ENCODE measurements around the gene TSEN2. TPM values are rescaled to one million over a fixed set of nuclear protein-coding genes. Genes with fewer than 3 reads are reported as not detected.
A peak's percentile ranks its signal among the peaks of the same experiment; 100 is the strongest.

Gene TSEN2
- total and polyA plus RNA-seq, 2 of the 13 experiments (the other 11 are each of a cell fraction or from before 2014, with no cell fraction given), result 11.0 to 17.3 TPM

- TF ChIP-seq TGIF2 (CRISPR knock-in tag; IDR thresholded peaks at IDR 0.05), result no peak
- TF ChIP-seq ZNF580 (CRISPR knock-in tag; IDR thresholded peaks at IDR 0.05; ENCODE audit: borderline replicate concordance, low read depth), result peak; percentile 82; the same call in 1 of the 2 replicates
- TF ChIP-seq PHF21A (CRISPR knock-in tag; IDR thresholded peaks at IDR 0.05), result peak; percentile 92
- no peak for TF ChIP-seq GATAD1 (CRISPR knock-in tag; IDR thresholded peaks at IDR 0.05)
- no peak for TF ChIP-seq SATB2 (CRISPR knock-in tag; IDR thresholded peaks at IDR 0.05)
- TF ChIP-seq ZNF20 (CRISPR knock-in tag; IDR thresholded peaks at IDR 0.05), result 0 out of 2 replicates have a peak, but pooled peaks have one; percentile 51
- TF ChIP-seq ETV6 (CRISPR knock-in tag; conservative IDR thresholded peaks at IDR 0.05), result no peak
- TF ChIP-seq, protein P1, sequence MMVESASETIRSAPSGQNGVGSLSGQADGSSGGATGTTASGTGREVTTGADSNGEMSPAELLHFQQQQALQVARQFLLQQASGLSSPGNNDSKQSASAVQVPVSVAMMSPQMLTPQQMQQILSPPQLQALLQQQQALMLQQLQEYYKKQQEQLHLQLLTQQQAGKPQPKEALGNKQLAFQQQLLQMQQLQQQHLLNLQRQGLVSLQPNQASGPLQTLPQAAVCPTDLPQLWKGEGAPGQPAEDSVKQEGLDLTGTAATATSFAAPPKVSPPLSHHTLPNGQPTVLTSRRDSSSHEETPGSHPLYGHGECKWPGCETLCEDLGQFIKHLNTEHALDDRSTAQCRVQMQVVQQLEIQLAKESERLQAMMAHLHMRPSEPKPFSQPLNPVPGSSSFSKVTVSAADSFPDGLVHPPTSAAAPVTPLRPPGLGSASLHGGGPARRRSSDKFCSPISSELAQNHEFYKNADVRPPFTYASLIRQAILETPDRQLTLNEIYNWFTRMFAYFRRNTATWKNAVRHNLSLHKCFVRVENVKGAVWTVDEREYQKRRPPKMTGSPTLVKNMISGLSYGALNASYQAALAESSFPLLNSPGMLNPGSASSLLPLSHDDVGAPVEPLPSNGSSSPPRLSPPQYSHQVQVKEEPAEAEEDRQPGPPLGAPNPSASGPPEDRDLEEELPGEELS (CRISPR knock-in tag; IDR thresholded peaks at IDR 0.05), result peak; percentile 58
- TF ChIP-seq ZNF619 (CRISPR knock-in tag; IDR thresholded peaks at IDR 0.05), result no peak
- TF ChIP-seq ZBTB38 (CRISPR knock-in tag; IDR thresholded peaks at IDR 0.05), result peak; percentile 80
- no peak; the same call in 1 of the 2 replicates for TF ChIP-seq ZNF709 (CRISPR knock-in tag; IDR thresholded peaks at IDR 0.05)
- peak; percentile 61; the same call in 1 of the 2 replicates for TF ChIP-seq SP5 (CRISPR knock-in tag; IDR thresholded peaks at IDR 0.05; ENCODE audit: borderline replicate concordance, low read depth)
- TF ChIP-seq ZNF737 (CRISPR knock-in tag; IDR thresholded peaks at IDR 0.05; ENCODE audit: borderline replicate concordance), result no peak
- TF ChIP-seq ZNF558 (CRISPR knock-in tag; IDR thresholded peaks at IDR 0.05; ENCODE audit: borderline replicate concordance), result no peak
- TF ChIP-seq SNAPC4 (CRISPR knock-in tag; IDR thresholded peaks at IDR 0.05), result 0 out of 2 replicates have a peak, but pooled peaks have one; percentile 41
- TF ChIP-seq, protein P2, sequence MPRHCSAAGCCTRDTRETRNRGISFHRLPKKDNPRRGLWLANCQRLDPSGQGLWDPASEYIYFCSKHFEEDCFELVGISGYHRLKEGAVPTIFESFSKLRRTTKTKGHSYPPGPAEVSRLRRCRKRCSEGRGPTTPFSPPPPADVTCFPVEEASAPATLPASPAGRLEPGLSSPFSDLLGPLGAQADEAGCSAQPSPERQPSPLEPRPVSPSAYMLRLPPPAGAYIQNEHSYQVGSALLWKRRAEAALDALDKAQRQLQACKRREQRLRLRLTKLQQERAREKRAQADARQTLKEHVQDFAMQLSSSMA (CRISPR knock-in tag; IDR thresholded peaks at IDR 0.05), result no peak
- TF ChIP-seq ZNF510 (CRISPR knock-in tag; IDR thresholded peaks at IDR 0.05; ENCODE audit: low read depth), result no peak
- TF ChIP-seq SIX4 (CRISPR knock-in tag; IDR thresholded peaks at IDR 0.05), result no peak
- peak; percentile 42; the same call in 1 of the 2 replicates for TF ChIP-seq ZBTB20 (CRISPR knock-in tag; IDR thresholded peaks at IDR 0.05; ENCODE audit: borderline replicate concordance, low read depth)
- 0 out of 2 replicates have a peak, but pooled peaks have one; percentile 48 for TF ChIP-seq ZNF563 (CRISPR knock-in tag; IDR thresholded peaks at IDR 0.05)
- TF ChIP-seq SMAD1 (CRISPR knock-in tag; IDR thresholded peaks at IDR 0.05; ENCODE audit: borderline replicate concordance, low read depth), result no peak
- TF ChIP-seq RARA (CRISPR knock-in tag; IDR thresholded peaks at IDR 0.05), result peak; percentile 78
Observed at GRCh38 chr3:12444582-12445471, 39.5 kb upstream of the TSEN2 start (continued).
